ENCODE measurements around the gene SORCS3. TPM values are rescaled to one million over a fixed set of nuclear protein-coding genes. Genes with fewer than 3 reads are reported as not detected.

Gene SORCS3
- total RNA-seq, 3 donors from 2014 or later, result 0.60 TPM; not detected in 2

- no peak for DNase-seq
- no peak overlapping the region for H3K4me3 ChIP-seq
- TF ChIP-seq CTCF (IDR thresholded peaks at IDR 0.05), result no peak
Measured at GRCh38 chr10:104640339-104641186, 527 bp upstream of the SORCS3 start.

DNA sequence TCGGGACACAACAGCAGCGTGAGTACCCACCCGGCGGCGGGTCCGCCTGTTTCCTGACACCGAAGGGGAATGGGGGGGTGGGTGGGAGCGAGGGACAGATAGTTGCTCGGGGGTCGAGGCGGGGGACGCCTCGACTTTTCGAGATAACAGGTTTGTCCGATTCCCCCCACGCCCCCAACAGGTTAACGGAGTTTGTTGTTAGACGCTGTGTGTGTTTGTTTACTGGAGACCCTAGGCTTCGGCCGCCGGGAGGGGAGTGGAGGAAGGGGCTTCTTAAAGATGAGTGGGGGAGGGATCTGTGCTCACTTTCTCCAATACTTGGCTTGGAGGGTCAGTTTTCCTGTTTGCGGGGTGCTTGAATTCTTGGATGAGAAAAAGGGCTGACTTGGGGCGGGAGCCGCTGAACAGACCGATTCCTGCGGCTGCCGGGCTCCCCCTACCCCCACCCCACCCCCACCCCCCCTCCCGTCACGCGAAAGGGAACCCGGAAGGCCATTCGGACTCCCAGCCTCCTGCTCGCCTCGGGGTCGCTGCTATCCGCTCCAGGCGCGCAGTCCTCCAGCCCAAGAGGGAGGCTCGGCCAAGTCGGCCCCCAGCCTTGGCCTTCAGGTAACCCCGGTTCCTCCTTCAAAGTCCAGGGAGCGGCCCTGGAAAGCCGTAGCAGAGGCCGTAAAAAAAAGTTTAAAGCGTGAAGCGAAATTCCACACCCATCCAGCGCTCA, 1.0 kb downstream of the SORCS3 start:
- no peaks in the 10 kb centered on the region for H3K4me1 ChIP-seq (ENCODE audit: low read depth)
- no peak for TF ChIP-seq CTCF (IDR thresholded peaks at IDR 0.05)
- intact Hi-C loops (cut with DNase I, micrococcal nuclease), result no loop called here
- H3K36me3 ChIP-seq (ENCODE audit: low read depth), result no peaks in the 10 kb centered on the region
- ATAC-seq (no peak), DNase-seq (no peak)
- H3K9me3 ChIP-seq, result no peaks in the 10 kb centered on the region
- H3K4me3 ChIP-seq, result no peak overlapping the region

More at GRCh38 chr10:104640339-104641186, 527 bp upstream of the SORCS3 start:
- no peaks in the 10 kb centered on the region for H3K36me3 ChIP-seq (ENCODE audit: low read depth)
- H3K4me1 ChIP-seq (ENCODE audit: low read depth), result no peaks in the 10 kb centered on the region
- intact Hi-C loops (cut with DNase I, micrococcal nuclease), result no loop called here
- no peak for ATAC-seq
- no peaks in the 10 kb centered on the region for H3K9me3 ChIP-seq

DNA sequence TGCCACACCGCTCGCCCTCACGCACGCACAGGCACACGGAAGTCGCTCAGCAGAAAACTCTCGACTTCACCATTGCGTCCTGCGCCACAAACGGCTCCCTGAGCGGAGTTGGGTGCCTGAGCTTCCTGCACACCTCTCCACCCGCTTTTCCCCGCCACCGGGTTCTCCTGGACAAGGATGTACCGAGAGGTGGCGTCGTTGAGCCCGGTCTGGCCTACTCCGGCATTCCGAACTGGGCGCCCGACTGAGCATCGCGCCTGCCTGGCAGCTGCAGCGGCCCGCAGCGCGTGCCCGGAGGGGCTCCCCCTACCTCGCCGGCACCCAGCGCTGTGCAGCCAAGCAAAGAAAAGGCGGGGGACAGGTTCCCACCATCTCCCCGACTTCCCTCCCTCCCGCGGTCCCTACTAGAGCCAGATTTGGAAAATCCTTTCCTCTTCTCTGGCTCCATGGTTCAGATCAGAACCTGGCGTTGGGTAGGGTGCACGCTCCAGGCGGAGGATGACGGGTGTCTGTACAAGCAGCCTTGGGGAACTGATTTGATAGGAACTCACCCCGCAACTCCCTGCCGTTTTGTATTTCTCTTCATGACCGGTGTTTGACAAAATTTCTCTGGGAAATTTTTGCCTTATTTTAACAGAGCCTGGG, 1.7 kb downstream of the SORCS3 start:
- Histone ChIP-seq H3K4me3 (no peak overlapping the region), H3K36me3 (ENCODE audit: low read depth) (no peaks in the 10 kb centered on the region), H3K9me3 (no peaks in the 10 kb centered on the region), H3K4me1 (ENCODE audit: low read depth) (no peaks in the 10 kb centered on the region)
- intact Hi-C loops (cut with DNase I, micrococcal nuclease), result no loop called here
- no peak for TF ChIP-seq CTCF (IDR thresholded peaks at IDR 0.05)
- peak in 2 of 3 donors; percentile 35 to 44 for DNase-seq
- peak; percentile 49 for ATAC-seq

DNA sequence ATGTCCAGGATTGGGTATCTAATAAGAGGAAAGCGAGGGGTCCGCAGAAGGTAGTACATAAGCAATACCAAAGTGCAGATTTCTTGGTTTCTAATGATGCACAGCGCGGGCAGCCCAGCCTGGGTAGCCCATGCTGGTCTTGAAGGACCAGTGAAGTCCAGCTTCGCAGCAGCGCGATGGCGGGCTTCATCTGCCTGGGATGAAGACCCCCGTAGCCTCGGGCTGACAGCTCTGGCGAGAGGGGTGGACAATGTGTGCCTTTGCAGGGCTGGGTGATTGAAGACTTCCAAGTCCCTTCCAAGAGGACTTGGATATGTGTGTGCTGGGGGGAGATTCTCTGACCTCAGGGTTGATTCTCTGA, 2.2 kb downstream of the SORCS3 start:
- H3K4me1 ChIP-seq (ENCODE audit: low read depth), result no peaks in the 10 kb centered on the region
- intact Hi-C loops (cut with DNase I, micrococcal nuclease), result no loop called here
- no peak overlapping the region for H3K4me3 ChIP-seq
- DNase-seq, result no peak
- TF ChIP-seq CTCF (IDR thresholded peaks at IDR 0.05), result no peak
- H3K36me3 ChIP-seq (ENCODE audit: low read depth), result no peaks in the 10 kb centered on the region
- no peaks in the 10 kb centered on the region for H3K9me3 ChIP-seq
- ATAC-seq, result no peak

DNA sequence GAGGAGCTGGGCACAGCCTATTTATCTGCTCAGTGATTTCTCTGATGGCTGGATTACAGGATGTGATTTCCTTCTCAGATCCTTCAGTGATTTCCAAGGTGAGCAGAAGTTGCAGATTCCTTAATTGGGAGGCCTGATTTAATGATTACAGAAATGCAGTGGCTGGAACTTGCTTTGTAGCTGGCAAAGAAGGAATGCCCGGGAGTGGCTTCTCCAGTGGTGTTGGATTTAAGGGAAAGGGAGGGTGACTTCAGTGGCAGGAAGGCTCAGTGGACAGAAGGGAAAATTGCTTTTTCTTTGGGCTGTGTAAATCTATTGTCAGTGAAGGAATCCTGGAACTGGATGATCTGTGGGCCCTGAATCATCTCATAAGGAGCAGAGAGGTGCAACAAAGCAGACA, 5.1 kb downstream of the SORCS3 start:
- Histone ChIP-seq H3K4me1 (ENCODE audit: low read depth) (no peaks in the 10 kb centered on the region), H3K4me3 (no peak overlapping the region), H3K36me3 (ENCODE audit: low read depth) (no peaks in the 10 kb centered on the region), H3K9me3 (no peaks in the 10 kb centered on the region)
- DNase-seq (no peak), ATAC-seq (no peak)
- TF ChIP-seq CTCF (IDR thresholded peaks at IDR 0.05), result no peak
- intact Hi-C loops (cut with DNase I, micrococcal nuclease), result no loop called here
